ENCODE measurements around the gene UBL4B.

- TF ChIP-seq CTCF (IDR thresholded peaks at IDR 0.05; ENCODE audit: low read depth, low read length, poor library complexity, severe bottlenecking) (no peak), EZH2phosphoT487 (IDR thresholded peaks at IDR 0.05; ENCODE audit: borderline replicate concordance, low read length) (no peak)
Observed at GRCh38 chr1:110074166-110074565, 38.1 kb upstream of the UBL4B start.

Data from DOHH2 (cell line).